Measurements from ENCODE around the gene NKD2. TPM values are rescaled to one million over a fixed set of nuclear protein-coding genes. Genes with fewer than 3 reads are reported as not detected.

Gene NKD2
- total RNA-seq, 1 experiment from 2014 or later, result 12.3 TPM

GRCh38 chr5:1048162-1048721 lies 39.6 kb downstream of the NKD2 start:
- ChIA-PET POLR2A (no interaction called here), CTCF (no interaction called here)
- intact Hi-C loops (cut with micrococcal nuclease; ENCODE audit: unreplicated experiment), result no loop called here
- TF ChIP-seq SIN3A (IDR thresholded peaks at IDR 0.05; ENCODE audit: borderline replicate concordance, insufficient read depth, low read depth, low read length) (0 out of 2 replicates have a peak, but pooled peaks have one; percentile 64), POLR2AphosphoS5 (IDR thresholded peaks at IDR 0.05; ENCODE audit: low read depth, low read length) (0 out of 2 replicates have a peak, but pooled peaks have one; percentile 10), TCF7L2 (IDR thresholded peaks at IDR 0.05; ENCODE audit: low read depth, low read length) (no peak), CTCF (IDR thresholded peaks at IDR 0.05) (no peak)
- peaks cover 6% of the 10 kb centered on the region; the same call in 1 of the 2 replicates for H3K36me3 ChIP-seq (ENCODE audit: control insufficient read depth, insufficient read depth, low read length)
- H3K4me1 ChIP-seq (ENCODE audit: control insufficient read depth, insufficient read depth, low read length), result peaks cover 5% of the 10 kb centered on the region; the same call in 1 of the 2 replicates
- no peak overlapping the region for H3K4me3 ChIP-seq (ENCODE audit: low read depth in 2 of 2, low read length in 2 of 2)
- no peaks in the 10 kb centered on the region for H3K9me3 ChIP-seq (ENCODE audit: control insufficient read depth, insufficient read depth, low read depth, low read length)
- no TSS peak for BruUV-seq (replicated peaks)
- DNase-seq (ENCODE audit: low read depth, low spot score), result no peak
- no peak overlapping the region for H3K27ac ChIP-seq (ENCODE audit: low read length)
- no peak; the same call in 1 of the 2 replicates for ATAC-seq
- H3K27me3 ChIP-seq (ENCODE audit: control insufficient read depth, insufficient read depth, low read length), result no peaks in the 10 kb centered on the region
- in situ Hi-C loops (cut with HindIII; ENCODE audit: low pct_unique_long_range_greater_than_20kb, low sequenced_read_pairs), result no loop called here

DNA sequence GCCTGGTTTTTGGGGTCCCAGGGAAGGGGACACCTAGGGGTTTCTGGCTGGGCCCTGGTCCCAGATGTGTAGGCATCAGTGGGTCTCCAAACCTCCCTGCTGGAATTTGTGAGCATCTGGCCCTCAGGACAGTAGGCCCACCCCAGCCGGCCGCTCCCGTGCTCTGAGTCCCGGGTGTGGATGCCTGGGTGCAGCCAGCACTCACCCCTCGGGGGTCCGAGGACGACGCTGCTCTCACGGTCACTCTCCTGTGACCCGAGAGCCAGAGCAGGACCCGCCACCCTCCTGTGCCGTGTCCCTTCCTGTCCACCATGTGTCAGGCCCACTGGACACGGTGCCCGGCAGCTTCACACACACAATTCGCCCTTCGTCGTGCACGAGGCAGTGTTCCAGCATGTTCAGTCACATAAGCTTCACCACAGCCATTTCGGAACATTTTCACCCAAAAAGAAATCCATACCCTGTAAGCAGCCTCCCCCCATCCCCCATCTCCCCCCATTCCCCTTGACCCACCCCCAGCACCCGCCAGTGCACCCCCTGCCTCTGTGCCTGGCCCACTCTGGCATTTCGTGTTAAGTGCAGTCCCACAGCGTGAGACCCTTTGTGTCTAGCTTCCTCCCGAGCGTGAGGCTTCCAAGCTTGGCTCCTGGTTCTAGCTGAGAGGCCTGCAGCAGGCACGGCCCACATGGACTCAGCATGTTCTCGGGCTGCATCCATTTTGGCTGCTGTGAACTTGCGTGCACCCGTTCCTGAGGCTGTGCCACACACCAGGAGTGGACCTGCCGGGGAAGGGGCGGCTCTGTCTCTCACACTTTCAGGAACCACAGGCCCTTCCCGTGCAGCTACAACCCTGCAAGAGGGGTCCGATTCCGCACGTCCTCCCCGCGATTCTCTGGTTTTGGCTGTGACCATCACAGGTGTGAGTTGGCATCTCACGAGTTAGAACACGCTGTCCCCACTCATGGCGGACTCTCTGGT lies 40.5 kb downstream of the NKD2 start:
- no peak for DNase-seq (ENCODE audit: low read depth, low spot score)
- peaks cover 8% of the 10 kb centered on the region; the same call in 1 of the 2 replicates for H3K36me3 ChIP-seq (ENCODE audit: control insufficient read depth, insufficient read depth, low read length)
- ATAC-seq, result peak; percentile 37
- in situ Hi-C loops (cut with HindIII; ENCODE audit: low pct_unique_long_range_greater_than_20kb, low sequenced_read_pairs), result no loop called here
- H3K27ac ChIP-seq (ENCODE audit: low read length), result no peak overlapping the region
- no peak for TF ChIP-seq CTCF (IDR thresholded peaks at IDR 0.05)
- peak; percentile 58 for TF ChIP-seq POLR2AphosphoS5 (IDR thresholded peaks at IDR 0.05; ENCODE audit: low read depth, low read length)
- H3K4me1 ChIP-seq (ENCODE audit: control insufficient read depth, insufficient read depth, low read length), result peaks cover 5% of the 10 kb centered on the region; the same call in 1 of the 2 replicates
- BruUV-seq (replicated peaks), result no TSS peak
- ChIA-PET CTCF (no interaction called here), POLR2A (no interaction called here)
- H3K27me3 ChIP-seq (ENCODE audit: control insufficient read depth, insufficient read depth, low read length), result no peaks in the 10 kb centered on the region
- H3K4me3 ChIP-seq (ENCODE audit: low read depth in 2 of 2, low read length in 2 of 2), result no peak overlapping the region
- no peaks in the 10 kb centered on the region for H3K9me3 ChIP-seq (ENCODE audit: control insufficient read depth, insufficient read depth, low read depth, low read length)
- intact Hi-C loops (cut with micrococcal nuclease; ENCODE audit: unreplicated experiment), result no loop called here

Data from Panc1 (cell line).